Fibroblast of pulmonary artery (primary cell): Measurements from ENCODE around the gene MPL.

Experiments used
- DNase-seq: peaks from one replicate; pipeline ENCODE4 v3.0.0-alpha.2; 2010; ENCODE audit warnings: low read depth
- H3K4me3 ChIP-seq: replicated peaks from 2 replicates; pipeline ENCODE4 v1.5.1; 2011; ENCODE audit warnings: low read depth, mild to moderate bottlenecking, control low read depth, low read length, moderate library complexity
- TF ChIP-seq, protein P1 (sequence below): IDR thresholded peaks from 2 replicates; pipeline ENCODE4 v1.5.1; 2011; ENCODE audit warnings: mild to moderate bottlenecking, control low read depth, low read length, inconsistent platforms; ENCODE audit errors: missing control alignments

MPL gene

DNA sequence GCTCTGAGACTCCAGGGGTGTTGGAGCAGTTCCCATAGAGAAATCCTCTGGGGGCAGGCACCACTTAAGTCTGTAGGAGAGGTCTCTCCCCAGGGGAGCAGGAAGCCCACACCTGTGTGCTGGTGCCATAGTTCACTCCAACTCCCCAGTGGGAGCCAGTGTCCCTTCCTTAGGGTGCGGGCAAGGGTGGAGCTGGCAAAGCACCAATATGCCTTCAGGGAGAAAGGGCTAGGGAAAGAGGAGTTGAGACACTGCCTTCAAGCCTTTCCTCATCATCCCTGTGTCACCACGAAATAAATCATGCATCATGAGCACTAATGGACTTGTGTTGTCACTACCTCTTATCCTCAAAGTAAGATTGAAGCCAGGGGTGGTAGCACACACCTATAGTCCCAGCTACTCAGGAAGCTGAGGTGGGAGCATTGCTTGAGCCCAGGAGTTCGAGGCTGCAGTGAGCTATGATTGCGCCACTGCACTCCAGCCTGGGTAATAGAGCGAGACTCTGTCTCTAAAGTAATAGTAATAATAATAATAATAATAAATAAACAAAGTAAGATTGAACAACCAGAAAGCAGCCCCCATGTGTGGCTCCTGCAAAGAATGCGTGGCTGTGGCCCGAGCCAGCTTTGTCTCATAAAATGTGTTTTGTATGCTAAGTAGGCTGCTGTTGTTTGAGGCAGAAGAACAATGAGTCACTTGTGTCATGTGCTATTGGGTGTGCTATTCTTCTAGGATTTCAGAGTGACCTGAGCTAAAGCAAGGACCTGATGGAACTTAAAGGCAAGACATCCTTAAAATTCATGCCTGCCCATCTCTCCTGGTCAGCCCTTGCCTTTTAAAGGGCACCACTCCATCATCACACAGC, 43.5 kb upstream of the MPL start:
- TF ChIP-seq, protein P1, sequence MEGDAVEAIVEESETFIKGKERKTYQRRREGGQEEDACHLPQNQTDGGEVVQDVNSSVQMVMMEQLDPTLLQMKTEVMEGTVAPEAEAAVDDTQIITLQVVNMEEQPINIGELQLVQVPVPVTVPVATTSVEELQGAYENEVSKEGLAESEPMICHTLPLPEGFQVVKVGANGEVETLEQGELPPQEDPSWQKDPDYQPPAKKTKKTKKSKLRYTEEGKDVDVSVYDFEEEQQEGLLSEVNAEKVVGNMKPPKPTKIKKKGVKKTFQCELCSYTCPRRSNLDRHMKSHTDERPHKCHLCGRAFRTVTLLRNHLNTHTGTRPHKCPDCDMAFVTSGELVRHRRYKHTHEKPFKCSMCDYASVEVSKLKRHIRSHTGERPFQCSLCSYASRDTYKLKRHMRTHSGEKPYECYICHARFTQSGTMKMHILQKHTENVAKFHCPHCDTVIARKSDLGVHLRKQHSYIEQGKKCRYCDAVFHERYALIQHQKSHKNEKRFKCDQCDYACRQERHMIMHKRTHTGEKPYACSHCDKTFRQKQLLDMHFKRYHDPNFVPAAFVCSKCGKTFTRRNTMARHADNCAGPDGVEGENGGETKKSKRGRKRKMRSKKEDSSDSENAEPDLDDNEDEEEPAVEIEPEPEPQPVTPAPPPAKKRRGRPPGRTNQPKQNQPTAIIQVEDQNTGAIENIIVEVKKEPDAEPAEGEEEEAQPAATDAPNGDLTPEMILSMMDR: no peak
- H3K4me3 ChIP-seq: no peak overlapping the region
- DNase-seq: peak; percentile 66

DNA sequence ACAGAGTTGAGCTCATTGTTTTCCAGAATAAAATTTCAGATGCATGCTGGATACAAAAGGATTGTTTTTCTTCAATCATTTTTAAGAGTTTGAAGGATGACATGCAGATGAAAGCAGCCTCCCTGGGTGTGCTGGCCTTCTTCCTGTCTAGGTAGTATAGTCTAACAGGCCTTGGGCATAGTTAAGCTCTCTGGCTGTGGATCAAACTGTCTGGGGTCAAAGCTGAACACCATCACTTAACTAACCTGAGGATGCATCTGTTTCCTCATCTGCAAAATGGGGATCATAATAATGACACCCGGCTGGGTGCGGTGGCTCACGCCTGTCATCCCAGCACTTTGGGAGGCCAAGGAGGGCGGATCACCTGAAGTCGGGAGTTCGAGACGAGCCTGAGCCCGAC, 42.9 kb upstream of the MPL start:
- TF ChIP-seq, protein P1: no peak
- no peak overlapping the region for H3K4me3 ChIP-seq
- no peak for DNase-seq

DNA sequence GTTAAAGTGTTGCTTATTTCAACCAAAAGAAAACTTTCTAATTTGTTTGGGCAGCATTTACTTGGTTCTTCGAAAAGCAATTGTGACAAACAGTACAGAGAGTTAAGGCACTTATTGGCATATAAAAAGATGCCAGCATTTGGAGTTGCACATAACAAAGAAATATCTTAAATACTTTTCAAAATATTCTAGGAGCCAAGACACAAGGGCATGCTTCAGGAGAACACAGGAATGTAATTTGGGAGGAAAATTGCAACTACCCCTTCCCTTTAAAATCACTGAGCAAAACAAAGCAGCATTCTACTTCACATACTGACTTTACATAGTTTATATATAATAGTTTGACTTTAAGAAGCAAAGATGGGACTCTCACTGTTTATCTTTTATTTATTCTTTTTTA, 41.4 kb upstream of the MPL start:
- H3K4me3 ChIP-seq: no peak overlapping the region
- no peak for DNase-seq
- TF ChIP-seq, protein P1: no peak

GRCh38 chr1:43298055-43298454, 39.6 kb upstream of the MPL start:
- TF ChIP-seq, protein P1: no peak
- DNase-seq: peak; percentile 17

GRCh38 chr1:43299101-43299500, 38.5 kb upstream of the MPL start:
- H3K4me3 ChIP-seq: no peak overlapping the region
- TF ChIP-seq, protein P1: no peak
- DNase-seq: no peak

More at GRCh38 chr1:43298055-43298454, 39.6 kb upstream of the MPL start:
- no peak overlapping the region for H3K4me3 ChIP-seq

DNA sequence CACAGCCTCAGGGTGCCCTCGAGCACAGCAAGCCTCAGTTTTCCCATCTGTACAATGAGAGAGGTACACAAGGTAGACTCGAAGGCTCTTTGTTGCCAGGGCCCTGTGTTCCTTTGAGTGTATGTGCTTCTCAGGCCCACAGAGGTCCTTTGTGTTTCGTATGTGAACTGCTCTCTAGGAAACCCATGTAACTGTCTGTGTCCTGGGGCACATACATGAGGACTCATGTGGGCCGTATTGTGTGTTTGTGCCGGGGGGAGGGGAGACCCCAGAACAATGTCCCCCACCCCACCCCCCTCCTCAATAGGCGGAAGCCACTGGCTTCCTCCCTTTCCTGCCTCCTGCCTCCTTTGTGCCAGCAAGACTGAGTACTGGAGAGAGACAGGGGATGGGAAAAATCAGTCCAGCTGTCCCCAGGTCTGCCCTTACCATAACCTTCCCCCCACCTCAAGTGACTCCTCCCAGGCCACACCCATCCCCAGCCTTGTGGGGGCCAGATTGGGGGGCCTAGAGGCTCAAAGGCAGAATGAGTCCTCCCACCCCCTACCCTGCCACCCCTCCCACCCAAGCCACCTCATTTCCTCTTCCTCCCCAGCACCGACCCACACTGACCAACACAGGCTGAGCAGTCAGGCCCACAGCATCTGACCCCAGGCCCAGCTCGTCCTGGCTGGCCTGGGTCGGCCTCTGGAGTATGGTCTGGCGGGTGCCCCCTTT, 37.1 kb upstream of the MPL start, which contains the start of gene TIE1:
TSS of gene TIE1 (plus strand) at position 605 of the 717 bp plus-strand sequence. CDS start at position 695, 90 bp downstream.
- peak; percentile 49 for DNase-seq
- TF ChIP-seq, protein P1: no peak
- H3K4me3 ChIP-seq: peak within 1 kb of the TSS; percentile 42
